ENCODE measurements around the gene ATP13A3. TPM values are rescaled to one million over a fixed set of nuclear protein-coding genes. Genes with fewer than 3 reads are reported as not detected.

ATP13A3 gene
- total and polyA plus RNA-seq, 4 donors: 33.6 to 257 (median 56.4) TPM

GRCh38 chr3:194404365-194405140, 82.2 kb downstream of the ATP13A3 start:
- Histone ChIP-seq H3K4me1 (ENCODE audit: control insufficient read depth in 4 of 4, insufficient read depth in 4 of 4, low read length in 3 of 4) (no peaks in the 10 kb centered on the region), H3K36me3 (ENCODE audit: control insufficient read depth in 4 of 4, insufficient read depth in 3 of 4, low read depth in 1 of 4, low read length in 3 of 4) (peaks cover 2 to 16% (median 12%) of the 10 kb centered on the region in 4 donors), H3K4me3 (ENCODE audit: low read depth in 1 of 3, low read length in 3 of 3) (no peak overlapping the region), H3K9me3 (ENCODE audit: control insufficient read depth in 4 of 4, low read length in 3 of 4) (no peaks in the 10 kb centered on the region), H3K27me3 (ENCODE audit: control insufficient read depth in 4 of 4, insufficient read depth in 4 of 4, low read length in 3 of 4) (no peaks in the 10 kb centered on the region), H3K9ac (ENCODE audit: low read depth in 1 of 2, low read length in 2 of 2) (no peak overlapping the region), H3K27ac (ENCODE audit: low read depth in 1 of 2, low read length in 2 of 2) (no peak overlapping the region)
- no peak for DNase-seq (ENCODE audit: low spot score)
- WGBS: 45% methylated on average over 10 of the region's 10 CpGs
- TF ChIP-seq CTCF (IDR thresholded peaks at IDR 0.05; ENCODE audit: low read depth, low read length, missing input control) (peak; percentile 64), RAD21 (IDR thresholded peaks at IDR 0.05) (peak; percentile 83 to 86), JUND (IDR thresholded peaks at IDR 0.05) (no peak)

- peaks cover 3 to 17% (median 11%) of the 10 kb centered on the region in 4 donors for H3K4me1 ChIP-seq (ENCODE audit: control insufficient read depth in 4 of 4, insufficient read depth in 4 of 4, low read length in 3 of 4)
- DNase-seq (ENCODE audit: low spot score): no peak
- no peak for TF ChIP-seq NR2F2 (IDR thresholded peaks at IDR 0.05)
- no peak for TF ChIP-seq TAF1 (conservative IDR thresholded peaks at IDR 0.05)
- TF ChIP-seq YY1 (IDR thresholded peaks at IDR 0.05): no peak
- no peak for TF ChIP-seq JUND (IDR thresholded peaks at IDR 0.05)
- TF ChIP-seq EGR1 (IDR thresholded peaks at IDR 0.05; ENCODE audit: low read depth in 2 of 2): no peak
- TF ChIP-seq CTCF (IDR thresholded peaks at IDR 0.05; ENCODE audit: low read depth, low read length, missing input control): no peak
- no peak for TF ChIP-seq HNF4G (IDR thresholded peaks at IDR 0.05)
- TF ChIP-seq HNF4A (conservative IDR thresholded peaks at IDR 0.05): no peak
- no peak for TF ChIP-seq FOXA2 (IDR thresholded peaks at IDR 0.05)
- no peak for TF ChIP-seq ZBTB33 (IDR thresholded peaks at IDR 0.05)
- no peak for TF ChIP-seq ATF3 (IDR thresholded peaks at IDR 0.05)
- TF ChIP-seq REST (IDR thresholded peaks at IDR 0.05): no peak
- no peak for TF ChIP-seq GABPA (IDR thresholded peaks at IDR 0.05 in 1 of 2, conservative IDR thresholded peaks at IDR 0.05 in 1 of 2)
- TF ChIP-seq MAX (IDR thresholded peaks at IDR 0.05): no peak
- TF ChIP-seq RXRA (IDR thresholded peaks at IDR 0.05): no peak
- no peak for TF ChIP-seq RAD21 (IDR thresholded peaks at IDR 0.05)
- TF ChIP-seq FOXA1 (IDR thresholded peaks at IDR 0.05): no peak
- TF ChIP-seq SP1 (IDR thresholded peaks at IDR 0.05): no peak
- no peaks in the 10 kb centered on the region for H3K9me3 ChIP-seq (ENCODE audit: control insufficient read depth in 4 of 4, low read length in 3 of 4)
- H3K4me3 ChIP-seq (ENCODE audit: low read depth in 1 of 3, low read length in 3 of 3): no peak overlapping the region
- H3K36me3 ChIP-seq (ENCODE audit: control insufficient read depth in 4 of 4, insufficient read depth in 3 of 4, low read depth in 1 of 4, low read length in 3 of 4): peaks cover 0 to 8% (median 4%) of the 10 kb centered on the region in 4 donors
- 89% methylated on average over 8 of the region's 8 CpGs for WGBS
- no peak overlapping the region for H3K9ac ChIP-seq (ENCODE audit: low read depth in 1 of 2, low read length in 2 of 2)
- H3K27ac ChIP-seq (ENCODE audit: low read depth in 1 of 2, low read length in 2 of 2): no peak overlapping the region
- no peaks in the 10 kb centered on the region for H3K27me3 ChIP-seq (ENCODE audit: control insufficient read depth in 4 of 4, insufficient read depth in 4 of 4, low read length in 3 of 4)
Observed at GRCh38 chr3:194401868-194402329, 84.9 kb downstream of the ATP13A3 start.
